Mammary microvascular endothelial cell (primary cell): ENCODE measurements around the gene WIZ. TPM values are rescaled to one million over a fixed set of nuclear protein-coding genes. Genes with fewer than 3 reads are reported as not detected.

Source experiments
- total RNA-seq: library from RNA; depleted of rRNA; stranded (reverse); fragments of >200 nt; gene quantifications from 2 replicates; pipeline ENCODE4 v1.2.3, GENCODE V29; 2015

The WIZ gene, protein sequence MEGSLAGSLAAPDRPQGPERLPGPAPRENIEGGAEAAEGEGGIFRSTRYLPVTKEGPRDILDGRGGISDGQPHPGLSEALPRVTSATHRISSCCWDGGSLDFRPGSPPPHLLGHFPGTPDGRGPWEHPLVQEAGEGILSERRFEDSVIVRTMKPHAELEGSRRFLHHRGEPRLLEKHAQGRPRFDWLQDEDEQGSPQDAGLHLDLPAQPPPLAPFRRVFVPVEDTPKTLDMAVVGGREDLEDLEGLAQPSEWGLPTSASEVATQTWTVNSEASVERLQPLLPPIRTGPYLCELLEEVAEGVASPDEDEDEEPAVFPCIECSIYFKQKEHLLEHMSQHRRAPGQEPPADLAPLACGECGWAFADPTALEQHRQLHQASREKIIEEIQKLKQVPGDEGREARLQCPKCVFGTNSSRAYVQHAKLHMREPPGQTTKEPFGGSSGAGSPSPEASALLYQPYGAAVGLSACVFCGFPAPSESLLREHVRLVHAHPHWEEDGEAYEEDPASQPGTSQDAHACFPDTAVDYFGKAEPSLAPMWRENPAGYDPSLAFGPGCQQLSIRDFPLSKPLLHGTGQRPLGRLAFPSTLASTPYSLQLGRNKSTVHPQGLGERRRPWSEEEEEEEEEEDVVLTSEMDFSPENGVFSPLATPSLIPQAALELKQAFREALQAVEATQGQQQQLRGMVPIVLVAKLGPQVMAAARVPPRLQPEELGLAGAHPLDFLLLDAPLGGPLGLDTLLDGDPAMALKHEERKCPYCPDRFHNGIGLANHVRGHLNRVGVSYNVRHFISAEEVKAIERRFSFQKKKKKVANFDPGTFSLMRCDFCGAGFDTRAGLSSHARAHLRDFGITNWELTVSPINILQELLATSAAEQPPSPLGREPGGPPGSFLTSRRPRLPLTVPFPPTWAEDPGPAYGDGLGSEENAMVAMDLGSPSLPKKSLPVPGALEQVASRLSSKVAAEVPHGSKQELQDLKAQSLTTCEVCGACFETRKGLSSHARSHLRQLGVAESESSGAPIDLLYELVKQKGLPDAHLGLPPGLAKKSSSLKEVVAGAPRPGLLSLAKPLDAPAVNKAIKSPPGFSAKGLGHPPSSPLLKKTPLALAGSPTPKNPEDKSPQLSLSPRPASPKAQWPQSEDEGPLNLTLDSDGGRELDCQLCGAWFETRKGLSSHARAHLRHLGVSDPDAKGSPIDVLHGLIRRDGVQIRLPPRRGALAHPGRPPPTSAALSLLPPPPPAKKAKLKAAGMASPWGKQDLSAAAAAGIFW (N-terminal part only)
- 29.8 and 32.8 TPM in 2 replicates for total RNA-seq

DNA sequence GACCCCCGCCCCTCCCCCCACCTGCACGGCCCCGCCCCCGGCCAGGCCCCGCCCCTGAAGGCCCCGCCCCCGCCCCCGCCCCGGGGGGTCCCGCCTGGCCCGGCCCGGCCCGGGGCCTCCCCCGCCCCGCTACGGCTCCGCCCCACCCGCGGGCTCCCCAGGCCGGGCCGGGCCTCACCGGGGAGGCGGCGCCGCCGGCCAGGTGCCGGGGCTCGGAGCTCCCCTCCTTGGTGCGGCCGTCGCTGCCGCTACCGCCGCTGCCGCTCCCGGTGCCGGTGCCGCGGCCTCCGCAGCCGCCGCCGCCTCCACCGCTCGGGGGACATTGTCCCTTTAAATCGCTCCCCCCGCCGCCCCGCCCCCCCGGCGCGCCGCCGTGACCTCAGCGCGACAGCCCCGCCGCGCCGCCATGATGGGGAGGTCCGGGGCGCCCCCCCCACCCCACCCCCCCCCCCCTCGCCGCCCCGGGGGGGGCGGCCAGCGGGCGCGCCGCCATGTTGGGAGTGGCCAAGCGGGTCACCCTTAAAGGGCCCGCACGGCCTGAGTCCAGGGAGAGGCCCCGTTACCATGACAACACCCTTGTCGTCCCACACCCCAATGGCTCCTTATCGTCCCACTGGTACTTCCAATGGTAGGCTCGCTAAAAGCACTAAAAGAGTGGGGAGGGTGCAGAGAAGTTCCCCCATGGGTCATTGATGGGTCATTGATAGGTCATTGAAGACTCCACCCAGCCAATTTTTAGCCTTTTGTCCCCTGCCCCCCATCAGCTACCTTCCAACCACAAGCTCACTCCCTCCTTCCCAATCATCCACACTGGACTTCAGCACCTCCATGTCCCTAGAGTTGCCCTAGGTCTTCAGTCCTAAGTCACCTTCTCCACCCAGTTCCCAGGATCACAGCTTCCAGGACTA is at the start of gene WIZ:
TSS of gene WIZ (minus strand) at position 337 of the 908 bp plus-strand sequence. CDS start 1,649 bp downstream, outside the sequence.

DNA sequence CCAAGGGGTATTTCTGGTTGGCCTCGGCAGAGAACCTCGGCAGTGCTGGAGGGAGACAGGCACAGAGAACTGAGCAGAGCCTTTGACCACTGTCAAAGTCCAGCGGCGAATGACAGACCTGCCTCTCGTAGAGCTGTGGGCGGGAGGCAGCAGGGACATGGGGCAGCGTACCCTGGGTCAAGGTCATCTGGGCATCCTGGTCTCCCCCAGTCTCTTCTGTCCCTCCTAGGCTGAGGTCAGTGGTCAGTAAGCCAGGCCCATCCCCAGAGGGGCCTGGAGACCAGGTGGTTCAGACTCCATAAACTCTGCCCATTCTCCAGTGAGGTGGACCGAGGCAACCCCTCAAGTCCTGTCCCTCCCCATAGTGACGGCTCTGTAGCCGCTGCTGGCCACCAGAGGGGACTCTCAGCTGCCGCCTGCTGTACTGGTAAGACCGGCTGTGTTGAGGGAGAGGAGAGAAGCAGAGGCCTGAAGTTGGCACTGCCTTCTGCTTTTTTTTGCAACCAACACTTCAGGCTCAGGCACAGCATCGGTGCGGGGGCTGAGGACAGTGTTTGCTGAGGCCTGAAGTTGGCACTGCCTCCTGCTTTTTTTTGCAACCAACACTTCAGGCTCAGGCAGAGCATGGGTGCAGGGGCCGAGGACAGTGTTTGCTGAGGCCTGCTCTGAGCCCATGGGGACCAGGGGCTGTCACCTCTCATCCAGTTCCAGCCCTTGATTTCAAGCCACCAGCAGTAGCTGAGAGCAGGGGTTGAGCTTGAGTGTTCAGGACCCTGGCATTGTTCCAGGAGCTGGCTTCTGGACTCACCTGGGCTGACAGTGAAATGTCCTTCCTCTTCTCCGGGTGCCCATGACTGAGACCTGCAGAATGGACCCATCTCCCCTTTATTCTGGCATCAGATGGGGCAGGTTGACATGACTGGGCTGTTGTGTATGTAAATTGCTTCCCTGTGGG is 29.9 kb upstream of the WIZ start, which contains the start of gene PGLYRP2:
TSS of gene PGLYRP2 (minus strand) at position 111 of the 955 bp plus-strand sequence. CDS start 130 bp downstream, outside the sequence.

DNA sequence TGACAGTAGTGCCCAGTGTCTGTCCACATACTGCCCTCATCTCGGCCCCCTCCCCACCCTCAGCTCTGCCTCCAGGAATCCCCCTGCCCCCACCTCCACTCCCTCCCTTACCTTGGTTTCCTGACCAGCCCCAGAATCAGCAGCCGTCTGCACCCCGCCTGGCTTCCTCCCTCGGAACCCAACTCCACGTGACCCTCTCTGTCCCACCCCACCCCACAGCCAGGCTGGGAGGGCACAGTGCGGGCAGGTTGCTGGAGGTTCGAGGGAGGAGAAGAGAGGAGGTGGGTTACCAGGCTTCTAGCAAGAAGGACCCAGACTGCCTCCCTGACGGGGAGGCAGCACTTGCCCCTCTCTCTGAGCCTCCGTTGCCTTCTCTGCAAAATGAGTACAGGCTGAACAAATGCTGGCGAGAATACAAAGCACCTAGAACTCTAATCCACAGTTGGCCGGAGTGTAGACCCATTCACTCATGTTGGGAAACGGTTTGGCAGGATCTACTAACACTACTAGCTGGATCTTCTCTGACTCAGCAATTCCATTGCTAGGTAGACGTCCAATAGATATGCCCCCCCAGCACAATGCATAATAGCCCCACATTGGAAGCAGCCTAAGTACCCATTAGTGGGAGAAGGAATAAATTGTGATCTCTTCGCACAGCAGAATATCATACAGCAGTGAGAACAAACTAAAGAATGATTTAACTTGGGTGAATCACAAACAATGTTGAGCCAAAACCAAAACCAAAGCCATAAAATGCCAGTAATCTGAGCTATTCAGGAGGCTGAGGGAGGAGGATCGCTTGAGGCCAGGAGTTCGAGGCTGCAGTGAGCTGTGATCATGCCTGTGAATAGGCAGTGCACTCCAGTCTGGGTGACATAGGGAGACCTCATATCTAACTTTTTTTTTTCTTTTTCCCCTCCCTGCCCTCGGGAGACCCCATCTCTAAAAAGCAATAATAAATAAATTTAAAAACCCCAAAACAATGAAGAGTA is 14.9 kb upstream of the WIZ start, which contains the start of gene RASAL3:
TSS of gene RASAL3 (minus strand) at position 151 of the 992 bp plus-strand sequence. CDS start 186 bp downstream, outside the sequence.

DNA sequence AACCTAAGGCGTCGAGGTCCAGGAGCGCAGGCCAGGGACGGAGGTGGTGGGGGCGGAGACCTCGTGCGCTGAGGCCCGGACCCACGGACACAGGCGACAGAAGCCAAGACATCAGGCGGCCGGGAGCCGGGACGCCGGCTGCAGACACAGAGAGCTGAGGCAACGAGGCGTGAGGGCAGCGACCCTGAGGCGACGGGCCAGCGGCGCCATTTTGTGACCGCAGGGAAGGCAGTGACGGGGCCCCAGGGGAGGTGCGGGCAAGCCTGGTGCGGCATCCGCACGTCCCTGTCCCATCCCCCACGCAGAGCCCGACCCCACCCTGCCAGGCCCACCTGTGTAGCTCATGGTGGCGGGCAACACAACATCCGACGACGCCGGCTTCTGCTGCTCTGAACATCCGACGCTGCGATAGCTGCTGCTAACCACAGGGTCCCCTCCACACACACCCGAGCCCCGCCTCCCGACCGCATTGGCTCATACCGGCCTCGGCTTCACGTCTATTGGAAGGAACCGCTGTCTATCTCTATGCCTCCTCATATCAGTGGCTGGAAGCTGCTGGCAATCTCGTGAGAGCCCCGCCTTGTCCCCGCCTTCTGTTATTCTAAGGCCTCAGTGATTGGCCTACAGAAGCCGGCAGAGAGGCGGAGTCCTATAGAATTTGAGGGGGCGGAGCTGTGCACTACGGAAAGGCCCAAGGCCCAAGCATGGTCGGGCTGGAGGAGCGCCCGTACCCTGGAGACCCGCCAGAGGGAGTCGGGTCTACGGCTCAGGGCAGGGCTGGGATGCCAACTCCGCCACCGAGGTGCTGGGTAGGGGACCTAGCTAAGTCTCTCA is 31.0 kb downstream of the WIZ start, which contains the start of gene AKAP8L:
TSS of gene AKAP8L (minus strand) at position 410 of the 834 bp plus-strand sequence. CDS start at position 345, 65 bp downstream.

DNA sequence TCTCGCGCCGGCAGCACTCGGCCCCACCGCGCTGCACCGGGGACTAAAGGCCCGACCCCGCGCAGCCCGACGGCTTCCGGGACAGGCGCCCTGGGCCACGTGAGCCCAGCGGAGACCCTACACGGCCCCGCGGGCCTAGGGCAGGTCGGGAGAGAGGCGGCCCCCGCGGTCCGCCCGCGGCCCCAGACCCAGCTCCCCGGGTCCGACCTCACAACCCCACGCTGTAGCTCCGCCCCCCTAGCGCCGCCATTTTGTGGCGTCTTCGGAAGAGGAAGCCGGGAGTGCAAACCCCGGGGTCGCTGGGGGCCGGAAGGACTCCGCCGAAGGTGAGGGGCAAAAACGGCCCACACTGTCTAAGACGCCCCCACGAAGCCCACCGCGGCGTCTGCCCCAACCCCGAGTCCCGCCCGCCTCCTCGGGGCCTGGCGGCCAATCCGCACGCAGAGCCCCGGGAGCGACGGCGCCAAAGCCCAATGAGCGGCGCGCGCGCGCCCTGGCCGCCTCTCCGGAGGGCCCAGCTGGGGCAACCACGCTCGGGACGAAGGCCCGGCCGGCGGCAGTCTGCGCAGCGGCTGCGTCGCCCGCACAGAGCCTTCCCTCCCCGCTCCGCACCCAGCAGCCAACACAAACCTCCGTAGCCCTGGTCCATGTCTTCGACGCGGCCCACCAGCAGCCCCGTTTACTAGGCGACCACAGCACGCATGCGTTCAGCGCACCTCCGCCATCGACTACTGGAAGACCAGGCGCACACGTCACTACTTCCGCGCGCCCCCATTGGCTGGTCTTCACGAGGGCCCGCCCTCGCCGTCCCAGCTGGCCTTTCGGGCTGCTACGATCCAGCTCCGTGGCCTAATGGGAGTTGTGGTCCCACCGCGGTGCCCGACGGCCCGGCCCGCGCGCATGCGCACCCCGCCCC is 70.4 kb downstream of the WIZ start, which contains the start of gene AKAP8:
TSS of gene AKAP8 (minus strand) at position 705 of the 916 bp plus-strand sequence. CDS start at position 649, 56 bp downstream.

Other genes with a start within 250 kb of the WIZ start
- gene NOTCH3, start 249.0 kb downstream of the WIZ start, total RNA-seq = 0.34 and 0.40 TPM in 2 replicates
- 0.07 TPM in 1 of 2 replicates, not detected in the other for gene EPHX3, start 217.5 kb downstream of the WIZ start, total RNA-seq
- gene BRD4, start 117.4 kb downstream of the WIZ start, total RNA-seq = 14.7 and 18.9 TPM in 2 replicates
- gene AKAP8, start 70.2 kb downstream of the WIZ start, total RNA-seq = 22.7 and 27.5 TPM in 2 replicates
- 44.0 and 44.4 TPM in 2 replicates for gene AKAP8L, start 31.0 kb downstream of the WIZ start, total RNA-seq
- gene RASAL3, start 14.6 kb upstream of the WIZ start, total RNA-seq = 18.7 and 18.9 TPM in 2 replicates
- gene PGLYRP2, start 29.5 kb upstream of the WIZ start, total RNA-seq = not detected in 2 replicates
- gene CYP4F22, start 58.6 kb upstream of the WIZ start, total RNA-seq = not detected in 2 replicates
- not detected in 2 replicates for gene CYP4F8, start 165.3 kb upstream of the WIZ start, total RNA-seq
- gene CYP4F3, start 190.9 kb upstream of the WIZ start, total RNA-seq = 0.33 TPM in 1 of 2 replicates, not detected in the other
- not detected in 2 replicates for gene CYP4F12, start 223.1 kb upstream of the WIZ start, total RNA-seq